GM03348 (cell line): ENCODE measurements around the gene LMNB1.
"Not testable (repeated sequence)": the region's sequence is repeated elsewhere in the genome, so short reads cannot be mapped to it uniquely, and the experiment has no call there.

Experiments
- DNase-seq: peaks from one replicate; pipeline ENCODE4 v3.0.0; 2012; ENCODE audit warnings: low spot score

LMNB1 gene

GRCh38 chr5:126778675-126779403 is 1.9 kb downstream of the LMNB1 start:
- no peak for DNase-seq

GRCh38 chr5:126780165-126780827 is 3.4 kb downstream of the LMNB1 start:
- DNase-seq = peak; percentile 73

- DNase-seq = not testable (repeated sequence)
Measured at GRCh38 chr5:126788409-126788808, 11.5 kb downstream of the LMNB1 start.

- DNase-seq = no peak
Measured at GRCh38 chr5:126793097-126793496, 16.2 kb downstream of the LMNB1 start.

GRCh38 chr5:126793648-126794047 is 16.7 kb downstream of the LMNB1 start:
- DNase-seq = not testable (repeated sequence)

GRCh38 chr5:126794157-126794828 is 17.4 kb downstream of the LMNB1 start:
- no peak for DNase-seq

- DNase-seq = no peak
Measured at GRCh38 chr5:126799780-126800179, 22.8 kb downstream of the LMNB1 start.

GRCh38 chr5:126801174-126801991 is 24.4 kb downstream of the LMNB1 start:
- no peak for DNase-seq

GRCh38 chr5:126801992-126802294 is 25.0 kb downstream of the LMNB1 start:
- DNase-seq = peak; percentile 60

- peak; percentile 69 for DNase-seq
Measured at GRCh38 chr5:126805063-126805462, 28.1 kb downstream of the LMNB1 start.

- DNase-seq = peak; percentile 62
Measured at GRCh38 chr5:126808521-126808988, 31.6 kb downstream of the LMNB1 start.

- no peak for DNase-seq
Measured at GRCh38 chr5:126809916-126810315, 33.0 kb downstream of the LMNB1 start.

- DNase-seq = no peak
Measured at GRCh38 chr5:126810596-126811380, 33.9 kb downstream of the LMNB1 start.

GRCh38 chr5:126811515-126812198 is 34.7 kb downstream of the LMNB1 start:
- DNase-seq = peak; percentile 40

- DNase-seq = no peak
Measured at GRCh38 chr5:126812199-126812570, 35.2 kb downstream of the LMNB1 start.

- DNase-seq = not testable (repeated sequence)
Measured at GRCh38 chr5:126813799-126814198, 36.9 kb downstream of the LMNB1 start.

GRCh38 chr5:126814721-126815404 is 37.9 kb downstream of the LMNB1 start:
- peak; percentile 21 for DNase-seq

GRCh38 chr5:126816649-126817048 is 39.7 kb downstream of the LMNB1 start:
- DNase-seq = no peak

- no peak for DNase-seq
Measured at GRCh38 chr5:126818736-126819135, 41.8 kb downstream of the LMNB1 start.

GRCh38 chr5:126819253-126819652 is 42.3 kb downstream of the LMNB1 start:
- no peak for DNase-seq
